GM21360 (cell line): ENCODE results near the gene ZNF385B.

Experiments
- ATAC-seq: cut with Tn5 transposase; IDR thresholded peaks from one replicate; pipeline ENCODE4 v1.9.1; 2021; ENCODE audit warnings: mild to moderate bottlenecking, moderate library complexity; ENCODE audit not compliant: unreplicated experiment

Gene ZNF385B

DNA sequence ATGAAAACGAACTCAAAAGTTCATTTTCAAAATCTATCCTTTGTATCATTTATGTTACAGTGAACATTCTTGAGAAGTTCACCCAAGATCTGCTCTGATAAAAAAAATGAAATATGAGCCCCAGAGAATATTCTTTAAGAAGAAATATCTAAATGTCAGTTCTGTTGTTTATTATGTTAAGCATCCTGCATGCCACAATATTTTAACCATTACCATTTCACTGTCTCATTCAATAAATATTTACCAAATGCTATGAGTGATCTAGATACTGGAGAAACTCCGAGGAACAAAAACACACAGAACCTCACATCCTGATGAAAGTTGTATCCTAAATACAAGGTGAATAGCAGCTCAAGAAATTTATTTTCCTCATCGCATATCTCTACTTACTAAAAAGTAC, 170.2 kb downstream of the ZNF385B start:
- ATAC-seq = no peak

- no peak for ATAC-seq
Measured at GRCh38 chr2:179686718-179687342, 174.6 kb downstream of the ZNF385B start.

DNA sequence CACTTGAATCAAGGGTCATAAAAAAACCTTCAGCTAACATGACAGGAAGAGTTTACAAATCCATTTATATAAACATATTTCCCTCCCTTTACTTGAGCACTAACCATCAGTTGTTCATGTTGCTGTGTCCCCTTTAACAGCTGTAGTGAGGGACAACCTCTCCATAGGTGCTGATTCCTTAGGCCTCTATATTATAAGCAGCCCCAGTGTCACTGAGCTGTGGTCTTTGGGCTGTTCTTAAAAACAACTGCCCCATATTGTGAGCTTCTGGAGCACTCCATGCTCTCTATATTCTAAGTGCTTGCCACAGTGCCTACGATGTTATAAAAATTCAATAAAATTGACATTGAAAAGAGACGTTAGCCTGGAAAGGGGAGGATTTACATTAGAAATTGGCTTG, 175.3 kb downstream of the ZNF385B start:
- ATAC-seq = no peak

- no peak for ATAC-seq
Measured at GRCh38 chr2:179685146-179685545, 176.3 kb downstream of the ZNF385B start.

DNA sequence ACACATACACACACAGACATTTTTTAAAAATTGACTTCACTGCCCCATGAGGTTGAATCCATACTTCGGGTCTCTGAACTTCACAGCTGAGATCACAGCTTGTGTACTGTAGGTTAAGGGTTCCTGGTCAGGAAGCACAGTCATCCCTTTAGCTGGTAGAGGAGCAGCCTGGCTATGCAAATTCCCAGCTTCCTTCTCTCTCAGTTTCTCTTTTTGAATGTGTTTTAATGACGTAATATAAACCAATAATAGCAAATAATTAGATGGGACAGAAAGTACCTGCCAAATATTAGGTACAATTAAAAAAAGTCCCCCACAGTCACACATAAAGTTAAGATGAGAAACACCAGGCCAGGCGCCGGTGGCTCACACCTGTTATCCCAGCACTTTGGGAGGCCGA, 178.7 kb downstream of the ZNF385B start:
- ATAC-seq = no peak

- no peak for ATAC-seq
Measured at GRCh38 chr2:179677746-179678505, 183.5 kb downstream of the ZNF385B start.

- ATAC-seq = peak; percentile 64
Measured at GRCh38 chr2:179677077-179677688, 184.2 kb downstream of the ZNF385B start.

DNA sequence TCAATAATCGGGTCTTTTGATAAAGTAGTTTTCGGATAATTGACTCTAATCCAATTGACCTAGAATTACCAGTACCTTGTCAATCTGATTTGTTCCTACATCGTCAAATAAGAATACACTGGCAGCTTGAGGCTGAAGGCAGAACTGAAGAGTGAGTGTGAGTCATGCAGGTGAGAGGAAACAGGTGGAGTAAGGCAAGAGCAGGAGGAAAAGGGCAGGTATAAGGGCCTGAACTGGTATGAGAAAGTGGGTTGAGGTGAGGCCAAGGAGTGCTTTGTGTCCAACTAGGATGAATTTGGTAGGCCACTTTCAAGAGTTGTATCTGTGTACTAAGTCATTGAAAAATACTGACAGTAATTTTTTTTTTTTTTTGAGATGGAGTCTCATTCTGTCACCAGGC, 186.0 kb downstream of the ZNF385B start:
- no peak for ATAC-seq

GRCh38 chr2:179671043-179671981, 190.1 kb downstream of the ZNF385B start:
- no peak for ATAC-seq

DNA sequence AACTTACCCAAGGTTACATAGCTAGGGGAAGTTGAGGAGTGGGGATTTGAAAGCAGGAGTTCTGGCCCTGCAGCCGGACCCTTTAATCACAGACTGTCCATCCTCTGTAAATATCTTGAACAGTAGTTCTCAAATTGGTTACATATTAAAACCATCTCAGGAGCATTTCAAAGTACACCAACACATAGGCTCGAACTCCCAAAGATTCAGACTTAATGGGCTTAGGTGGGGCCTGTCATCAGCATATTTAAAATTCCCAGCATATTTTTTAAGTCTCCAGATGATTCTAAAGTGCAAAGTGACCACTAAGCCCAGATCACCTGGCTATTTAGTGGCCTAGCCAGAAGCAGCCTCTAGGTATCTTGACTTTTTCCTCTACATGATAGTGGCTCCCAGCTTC, 192.2 kb downstream of the ZNF385B start:
- no peak for ATAC-seq

GRCh38 chr2:179664972-179665812, 196.2 kb downstream of the ZNF385B start:
- ATAC-seq = no peak

DNA sequence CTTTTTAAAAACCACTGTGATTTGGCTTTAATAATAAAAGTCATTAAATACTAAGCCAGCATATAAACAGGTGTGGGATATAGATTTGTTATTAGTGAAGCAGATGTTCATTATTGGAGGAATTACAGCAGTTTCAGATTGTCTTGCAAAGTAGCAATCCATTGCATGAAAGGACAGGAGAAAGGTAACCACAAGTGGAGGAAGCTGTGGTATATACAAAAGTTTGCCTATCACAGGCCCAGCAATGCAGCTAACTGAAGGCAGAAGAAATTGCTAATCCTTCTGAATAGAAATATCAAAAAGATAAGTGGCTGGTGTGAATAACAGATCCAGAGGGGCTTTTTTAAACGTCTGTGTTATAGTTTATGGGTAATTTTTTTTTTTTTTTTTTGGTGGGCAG, 199.4 kb downstream of the ZNF385B start:
- no peak for ATAC-seq

- no peak for ATAC-seq
Measured at GRCh38 chr2:179657068-179657595, 204.3 kb downstream of the ZNF385B start.

GRCh38 chr2:179655627-179656026, 205.8 kb downstream of the ZNF385B start:
- no peak for ATAC-seq

GRCh38 chr2:179654806-179655205, 206.6 kb downstream of the ZNF385B start:
- ATAC-seq = no peak

- no peak for ATAC-seq
Measured at GRCh38 chr2:179652296-179652695, 209.1 kb downstream of the ZNF385B start.

- no peak for ATAC-seq
Measured at GRCh38 chr2:179650420-179650819, 211.0 kb downstream of the ZNF385B start.

GRCh38 chr2:179646862-179647587, 214.4 kb downstream of the ZNF385B start:
- ATAC-seq = no peak

DNA sequence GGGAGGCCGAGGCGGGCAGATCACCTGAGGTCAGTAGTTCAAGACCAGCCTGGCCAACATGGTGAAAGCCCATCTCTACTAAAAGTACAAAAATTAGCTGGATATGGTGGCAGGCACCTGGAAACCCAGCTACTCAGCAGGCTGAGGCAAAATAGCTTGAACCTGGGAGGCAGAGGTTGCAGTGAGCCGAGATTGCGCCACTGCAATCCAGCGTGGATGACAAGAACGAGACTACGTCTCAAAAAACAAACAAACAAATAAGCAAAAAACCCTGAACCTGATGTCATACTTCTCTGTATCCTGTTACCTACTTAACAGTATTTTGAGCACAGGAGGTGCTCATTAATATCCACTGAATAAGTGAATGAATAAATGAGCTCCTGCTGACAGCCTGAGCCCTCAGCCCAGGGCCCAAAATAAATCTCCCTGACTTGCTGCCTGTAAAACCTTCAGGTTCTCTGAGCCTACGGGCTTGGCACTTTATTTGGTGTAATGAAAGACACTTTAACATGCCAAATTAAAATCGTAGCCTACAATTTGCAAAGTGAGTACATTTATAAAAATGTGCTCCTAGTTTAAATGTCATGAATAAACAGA, 215.1 kb downstream of the ZNF385B start:
- no peak for ATAC-seq
